Nephron progenitor cell (in vitro differentiated cells): ENCODE measurements around the gene MLYCD.

Experiments
- DNase-seq: peaks from one replicate; pipeline ENCODE4 v3.0.0; 2021
- H3K27ac Mint-ChIP-seq: 2 replicates; pipeline ENCODE4 v1.8.0; 2021; ENCODE audit warnings: mild to moderate bottlenecking, moderate library complexity, mixed read lengths
- H3K27me3 Mint-ChIP-seq: 2 replicates; pipeline ENCODE4 v1.8.0; 2021; ENCODE audit warnings: mild to moderate bottlenecking, low read depth, mixed read lengths; ENCODE audit not compliant: poor library complexity
- H3K36me3 Mint-ChIP-seq: 2 replicates; pipeline ENCODE4 v1.8.0; 2021; ENCODE audit warnings: low read depth, mixed read lengths
- H3K4me1 Mint-ChIP-seq: 2 replicates; pipeline ENCODE4 v1.8.0; 2021; ENCODE audit warnings: mixed read lengths
- H3K4me3 Mint-ChIP-seq: 2 replicates; pipeline ENCODE4 v1.8.0; 2021; ENCODE audit warnings: mild to moderate bottlenecking, moderate library complexity, mixed read lengths
- H3K9me3 Mint-ChIP-seq: 2 replicates; pipeline ENCODE4 v1.8.0; 2021; ENCODE audit warnings: mild to moderate bottlenecking, moderate library complexity, mixed read lengths
- TF ChIP-seq, protein P1 (sequence below): fragments of 200-600 bp; sonication (generic); IDR thresholded peaks from 2 replicates; pipeline ENCODE4 v1.5.0; 2021; ENCODE audit warnings: antibody characterized with exemption

MLYCD gene

DNA sequence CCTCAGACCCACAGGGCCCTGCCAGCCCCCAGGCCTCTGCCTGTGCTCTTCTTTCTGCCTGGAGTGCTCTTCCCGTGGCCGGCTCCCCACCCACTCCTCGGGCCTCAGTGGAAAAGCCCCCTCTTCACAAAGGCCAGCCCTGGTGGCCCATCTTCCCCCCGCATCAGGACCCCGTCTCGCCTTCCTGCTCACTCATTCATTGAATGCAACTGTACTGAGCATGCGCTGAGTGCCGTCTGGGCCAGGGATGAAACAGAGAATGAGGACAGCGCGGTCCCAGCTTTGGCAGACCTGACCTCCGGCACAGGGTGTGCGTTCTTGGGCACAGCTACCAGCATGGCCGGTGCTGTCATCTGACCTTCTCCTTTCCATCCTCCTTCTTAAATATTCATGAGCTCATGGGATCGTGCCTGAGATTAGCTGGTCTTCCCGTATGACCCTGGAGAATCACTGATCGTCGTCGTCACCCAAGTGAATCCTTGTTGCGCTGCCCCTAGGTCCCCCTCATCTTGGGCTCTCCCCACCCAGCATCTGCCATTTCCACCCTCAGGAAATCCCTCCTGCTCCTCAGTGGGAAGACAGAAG lies 37.8 kb downstream of the MLYCD start:
- TF ChIP-seq, protein P1, sequence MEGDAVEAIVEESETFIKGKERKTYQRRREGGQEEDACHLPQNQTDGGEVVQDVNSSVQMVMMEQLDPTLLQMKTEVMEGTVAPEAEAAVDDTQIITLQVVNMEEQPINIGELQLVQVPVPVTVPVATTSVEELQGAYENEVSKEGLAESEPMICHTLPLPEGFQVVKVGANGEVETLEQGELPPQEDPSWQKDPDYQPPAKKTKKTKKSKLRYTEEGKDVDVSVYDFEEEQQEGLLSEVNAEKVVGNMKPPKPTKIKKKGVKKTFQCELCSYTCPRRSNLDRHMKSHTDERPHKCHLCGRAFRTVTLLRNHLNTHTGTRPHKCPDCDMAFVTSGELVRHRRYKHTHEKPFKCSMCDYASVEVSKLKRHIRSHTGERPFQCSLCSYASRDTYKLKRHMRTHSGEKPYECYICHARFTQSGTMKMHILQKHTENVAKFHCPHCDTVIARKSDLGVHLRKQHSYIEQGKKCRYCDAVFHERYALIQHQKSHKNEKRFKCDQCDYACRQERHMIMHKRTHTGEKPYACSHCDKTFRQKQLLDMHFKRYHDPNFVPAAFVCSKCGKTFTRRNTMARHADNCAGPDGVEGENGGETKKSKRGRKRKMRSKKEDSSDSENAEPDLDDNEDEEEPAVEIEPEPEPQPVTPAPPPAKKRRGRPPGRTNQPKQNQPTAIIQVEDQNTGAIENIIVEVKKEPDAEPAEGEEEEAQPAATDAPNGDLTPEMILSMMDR, result no peak
- Mint-ChIP-seq H3K27ac (peak overlapping the region; percentile 73), H3K4me3 (no peak overlapping the region), H3K36me3 (no peaks in the 10 kb centered on the region), H3K4me1 (peaks cover 38% of the 10 kb centered on the region), H3K27me3 (peaks cover 1% of the 10 kb centered on the region), H3K9me3 (no peaks in the 10 kb centered on the region)
- DNase-seq, result no peak

DNA sequence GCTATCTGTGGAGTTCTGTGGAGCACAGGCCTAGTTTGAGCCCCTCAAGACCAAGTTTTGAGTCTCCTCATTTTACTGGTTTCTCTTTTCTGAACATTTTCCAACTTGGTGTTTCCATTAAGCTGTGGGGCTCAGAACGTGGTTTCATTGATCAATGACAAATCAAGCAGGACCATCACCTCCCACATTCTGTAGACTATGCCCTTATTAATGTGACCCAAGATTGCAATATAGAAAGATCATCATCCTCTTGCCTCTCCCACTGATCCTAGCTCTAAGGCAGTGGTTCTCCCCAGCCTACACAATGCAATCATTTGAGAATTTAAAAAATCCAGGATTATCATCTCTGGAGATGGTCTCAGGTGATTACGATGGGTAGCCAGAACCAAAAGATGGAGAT lies 38.4 kb downstream of the MLYCD start:
- Mint-ChIP-seq H3K27ac (no peak overlapping the region), H3K9me3 (no peaks in the 10 kb centered on the region), H3K4me1 (peaks cover 38% of the 10 kb centered on the region), H3K36me3 (no peaks in the 10 kb centered on the region), H3K27me3 (peaks cover 4% of the 10 kb centered on the region), H3K4me3 (no peak overlapping the region)
- DNase-seq, result no peak
- TF ChIP-seq, protein P1, result no peak

DNA sequence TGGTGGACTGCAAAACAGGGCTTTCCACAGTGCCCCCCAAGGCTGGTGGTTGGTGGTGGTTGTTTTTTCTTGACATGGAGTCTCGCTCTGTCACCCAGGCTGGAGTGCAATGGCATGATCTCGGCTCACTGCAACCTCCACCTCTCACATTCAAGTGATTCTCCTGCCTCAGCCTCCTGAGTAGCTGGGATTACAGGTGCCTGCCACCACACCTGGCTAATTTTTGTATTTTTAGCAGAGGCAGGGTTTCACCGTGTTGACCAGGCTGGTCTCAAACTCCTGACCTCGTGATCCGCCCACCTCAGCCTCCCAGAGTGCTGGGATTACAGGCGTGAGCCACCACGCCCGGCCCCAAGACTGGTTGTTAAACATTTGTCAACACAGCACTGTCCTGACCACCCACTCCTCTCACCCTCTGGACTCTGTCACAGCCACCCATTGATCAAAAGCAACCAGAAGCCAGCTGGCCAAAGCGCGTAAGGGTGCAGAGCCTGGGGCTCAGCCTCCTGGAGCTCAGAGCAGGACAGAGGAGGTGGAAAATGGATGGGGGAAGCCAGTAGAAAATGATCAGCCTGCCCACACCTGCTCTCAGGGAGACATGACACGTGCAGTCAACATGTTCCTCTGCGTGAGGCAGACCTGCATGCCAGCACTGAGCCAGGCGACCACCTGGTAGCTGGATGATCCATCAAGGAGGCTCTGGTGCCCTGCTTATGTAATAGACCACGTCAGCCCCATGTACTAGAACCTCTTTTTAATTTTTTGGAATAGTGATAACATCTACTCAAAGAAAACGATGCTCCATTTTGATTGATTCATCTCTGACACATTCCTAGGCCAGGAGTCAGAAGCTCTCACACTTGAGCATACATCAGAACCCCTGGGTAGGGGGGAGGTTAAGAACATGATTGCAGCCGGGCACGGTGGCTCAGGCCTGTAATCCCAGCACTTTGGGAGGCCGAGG lies 39.3 kb downstream of the MLYCD start:
- H3K4me1 Mint-ChIP-seq, result peaks cover 40% of the 10 kb centered on the region
- H3K27me3 Mint-ChIP-seq, result peaks cover 4% of the 10 kb centered on the region
- H3K9me3 Mint-ChIP-seq, result no peaks in the 10 kb centered on the region
- no peaks in the 10 kb centered on the region for H3K36me3 Mint-ChIP-seq
- H3K4me3 Mint-ChIP-seq, result no peak overlapping the region
- TF ChIP-seq, protein P1, result no peak
- no peak for DNase-seq
- H3K27ac Mint-ChIP-seq, result no peak overlapping the region

DNA sequence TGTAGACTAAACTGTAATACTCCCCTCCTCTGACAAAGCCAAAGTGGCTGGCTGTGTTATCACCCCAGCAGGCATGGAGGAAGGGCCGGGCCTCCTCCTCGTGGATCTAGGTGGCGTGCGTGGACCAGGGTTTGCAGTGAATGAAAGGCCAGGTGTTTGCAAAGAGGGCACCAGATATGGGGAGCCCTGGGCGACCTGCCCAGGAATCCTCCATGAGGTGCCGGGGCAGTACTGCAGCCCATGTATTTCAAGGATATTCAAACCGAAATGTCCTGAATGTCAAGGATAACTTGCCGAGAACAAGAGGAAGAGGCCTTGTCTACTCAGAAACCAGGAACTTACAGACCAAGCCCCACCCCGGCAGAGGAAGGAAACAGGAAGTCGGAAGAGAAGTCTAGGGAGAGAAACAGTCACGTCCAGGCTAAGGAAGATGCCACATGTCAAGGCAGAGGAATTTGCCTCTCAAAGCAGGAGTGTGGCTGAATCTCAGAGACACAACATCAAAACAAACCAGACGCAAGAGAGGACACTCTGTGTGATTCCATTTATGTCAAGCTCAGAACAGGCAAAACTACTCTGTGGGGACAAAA lies 40.4 kb downstream of the MLYCD start:
- TF ChIP-seq, protein P1, result no peak
- Mint-ChIP-seq H3K36me3 (no peaks in the 10 kb centered on the region), H3K9me3 (no peaks in the 10 kb centered on the region), H3K4me3 (no peak overlapping the region), H3K27ac (no peak overlapping the region), H3K4me1 (peaks cover 33% of the 10 kb centered on the region), H3K27me3 (peaks cover 6% of the 10 kb centered on the region)
- no peak for DNase-seq

DNA sequence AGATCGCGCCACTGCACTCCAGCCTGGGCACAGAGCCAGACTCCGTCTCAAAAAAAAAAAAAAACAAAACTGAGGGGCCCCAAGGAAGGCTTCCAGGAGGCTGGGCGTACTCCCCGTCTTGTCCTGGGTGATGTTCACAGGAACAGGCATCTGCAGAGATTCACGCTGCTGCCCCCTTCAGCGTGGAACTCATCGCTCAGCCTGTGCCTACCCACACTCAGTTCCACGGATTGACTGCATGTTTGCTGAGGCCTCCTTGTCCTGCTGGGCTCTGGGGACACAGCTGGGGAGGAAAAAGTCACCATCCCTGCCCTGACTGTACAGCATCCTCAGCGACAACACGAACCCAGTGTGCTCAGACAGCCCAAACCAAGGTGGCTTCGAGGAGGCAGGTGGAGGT lies 41.2 kb downstream of the MLYCD start:
- Mint-ChIP-seq H3K9me3 (no peaks in the 10 kb centered on the region), H3K27me3 (peaks cover 10% of the 10 kb centered on the region), H3K4me3 (no peak overlapping the region), H3K4me1 (peaks cover 26% of the 10 kb centered on the region), H3K36me3 (no peaks in the 10 kb centered on the region), H3K27ac (no peak overlapping the region)
- TF ChIP-seq, protein P1, result no peak
- DNase-seq, result no peak
